ENCODE data around the gene SLC4A7.

The SLC4A7 gene

GRCh38 chr3:27326629-27327545 lies 157.3 kb downstream of the SLC4A7 start:
- Histone ChIP-seq H3K79me1 (ENCODE audit: low read length) (no peaks in the 10 kb centered on the region), H2BK12ac (ENCODE audit: low read length) (no peak overlapping the region), H3K36me3 (ENCODE audit: control insufficient read depth in 1 of 2, insufficient read depth in 2 of 2, low read length in 2 of 2) (no peaks in the 10 kb centered on the region), H2BK5ac (ENCODE audit: low read depth, low read length, poor library complexity) (no peak overlapping the region), H3K79me2 (ENCODE audit: control insufficient read depth, insufficient read depth, low read length, poor library complexity) (no peaks in the 10 kb centered on the region), H2BK120ac (ENCODE audit: insufficient read depth, low read length, poor library complexity) (no peak overlapping the region), H4K91ac (ENCODE audit: low read depth, low read length) (no peak overlapping the region), H3K23ac (ENCODE audit: low read length) (no peak overlapping the region), H3K4me2 (ENCODE audit: low read length) (no peak overlapping the region), H3K4ac (ENCODE audit: low read depth, low read length) (no peak overlapping the region), H3K14ac (ENCODE audit: low read length) (no peak overlapping the region), H4K12ac (ENCODE audit: low read depth, low read length) (no peak overlapping the region), H3K4me3 (ENCODE audit: low read depth, low read length) (no peak overlapping the region), H2AFZ (ENCODE audit: insufficient read depth, low read length, poor library complexity) (no peak overlapping the region), H3K27ac (ENCODE audit: low read depth, low read length) (no peak overlapping the region), H3K18ac (ENCODE audit: low read length) (no peak overlapping the region), H3K4me1 (ENCODE audit: control insufficient read depth in 1 of 2, insufficient read depth in 2 of 2, low read length in 2 of 2) (no peaks in the 10 kb centered on the region), H4K8ac (ENCODE audit: low read depth, low read length) (no peak overlapping the region), H2AK5ac (ENCODE audit: low read length) (no peak overlapping the region), H3K9me3 (ENCODE audit: insufficient read depth, low read depth, low read length) (no peaks in the 10 kb centered on the region), H3K27me3 (ENCODE audit: insufficient read depth, low read length) (no peaks in the 10 kb centered on the region), H3K9ac (ENCODE audit: low read length) (no peak overlapping the region)
- WGBS (ENCODE audit: extremely low coverage, insufficient coverage, insufficient read length), result no CpG with 5 or more reads among the region's 8 CpGs
- peak in 1 of 2 donors; percentile 31 for DNase-seq

- H3K4me1 ChIP-seq (ENCODE audit: control insufficient read depth in 1 of 2, insufficient read depth in 2 of 2, low read length in 2 of 2), result no peaks in the 10 kb centered on the region
- H3K27ac ChIP-seq (ENCODE audit: low read depth, low read length), result no peak overlapping the region
Observed at GRCh38 chr3:27326202-27326601, 158.0 kb downstream of the SLC4A7 start.

GRCh38 chr3:27325419-27325818 lies 158.8 kb downstream of the SLC4A7 start:
- H3K4ac ChIP-seq (ENCODE audit: low read depth, low read length), result no peak overlapping the region
- H3K27me3 ChIP-seq (ENCODE audit: insufficient read depth, low read length), result no peaks in the 10 kb centered on the region
- no peak overlapping the region for H3K4me3 ChIP-seq (ENCODE audit: low read depth, low read length)
- no peak overlapping the region for H3K18ac ChIP-seq (ENCODE audit: low read length)
- H3K36me3 ChIP-seq (ENCODE audit: control insufficient read depth in 1 of 2, insufficient read depth in 2 of 2, low read length in 2 of 2), result no peaks in the 10 kb centered on the region
- H2BK12ac ChIP-seq (ENCODE audit: low read length), result no peak overlapping the region
- no peak overlapping the region for H3K4me2 ChIP-seq (ENCODE audit: low read length)
- no peak overlapping the region for H2BK5ac ChIP-seq (ENCODE audit: low read depth, low read length, poor library complexity)
- no peaks in the 10 kb centered on the region for H3K4me1 ChIP-seq (ENCODE audit: control insufficient read depth in 1 of 2, insufficient read depth in 2 of 2, low read length in 2 of 2)
- H2AFZ ChIP-seq (ENCODE audit: insufficient read depth, low read length, poor library complexity), result no peak overlapping the region
- no peak overlapping the region for H4K12ac ChIP-seq (ENCODE audit: low read depth, low read length)
- no peak overlapping the region for H4K8ac ChIP-seq (ENCODE audit: low read depth, low read length)
- WGBS (ENCODE audit: extremely low coverage, insufficient coverage, insufficient read length), result no CpG with 5 or more reads among the region's 1 CpG
- no peak for DNase-seq
- no peak overlapping the region for H3K9ac ChIP-seq (ENCODE audit: low read length)
- H2BK120ac ChIP-seq (ENCODE audit: insufficient read depth, low read length, poor library complexity), result no peak overlapping the region
- H3K79me2 ChIP-seq (ENCODE audit: control insufficient read depth, insufficient read depth, low read length, poor library complexity), result no peaks in the 10 kb centered on the region
- H3K27ac ChIP-seq (ENCODE audit: low read depth, low read length), result no peak overlapping the region
- H3K9me3 ChIP-seq (ENCODE audit: insufficient read depth, low read depth, low read length), result no peaks in the 10 kb centered on the region
- H2AK5ac ChIP-seq (ENCODE audit: low read length), result no peak overlapping the region
- H3K23ac ChIP-seq (ENCODE audit: low read length), result no peak overlapping the region
- H4K91ac ChIP-seq (ENCODE audit: low read depth, low read length), result no peak overlapping the region
- no peak overlapping the region for H3K14ac ChIP-seq (ENCODE audit: low read length)
- no peaks in the 10 kb centered on the region for H3K79me1 ChIP-seq (ENCODE audit: low read length)

More at GRCh38 chr3:27326202-27326601, 158.0 kb downstream of the SLC4A7 start:
- Histone ChIP-seq H4K12ac (ENCODE audit: low read depth, low read length) (no peak overlapping the region), H2AK5ac (ENCODE audit: low read length) (no peak overlapping the region), H3K79me1 (ENCODE audit: low read length) (no peaks in the 10 kb centered on the region), H3K27me3 (ENCODE audit: insufficient read depth, low read length) (no peaks in the 10 kb centered on the region), H3K14ac (ENCODE audit: low read length) (no peak overlapping the region), H3K4me2 (ENCODE audit: low read length) (no peak overlapping the region), H2AFZ (ENCODE audit: insufficient read depth, low read length, poor library complexity) (no peak overlapping the region), H3K79me2 (ENCODE audit: control insufficient read depth, insufficient read depth, low read length, poor library complexity) (no peaks in the 10 kb centered on the region), H3K23ac (ENCODE audit: low read length) (no peak overlapping the region), H3K9me3 (ENCODE audit: insufficient read depth, low read depth, low read length) (no peaks in the 10 kb centered on the region), H3K4me3 (ENCODE audit: low read depth, low read length) (no peak overlapping the region), H3K36me3 (ENCODE audit: control insufficient read depth in 1 of 2, insufficient read depth in 2 of 2, low read length in 2 of 2) (no peaks in the 10 kb centered on the region), H3K4ac (ENCODE audit: low read depth, low read length) (no peak overlapping the region), H4K91ac (ENCODE audit: low read depth, low read length) (no peak overlapping the region), H3K9ac (ENCODE audit: low read length) (no peak overlapping the region), H4K8ac (ENCODE audit: low read depth, low read length) (no peak overlapping the region), H2BK12ac (ENCODE audit: low read length) (no peak overlapping the region), H2BK5ac (ENCODE audit: low read depth, low read length, poor library complexity) (no peak overlapping the region), H2BK120ac (ENCODE audit: insufficient read depth, low read length, poor library complexity) (no peak overlapping the region), H3K18ac (ENCODE audit: low read length) (no peak overlapping the region)
- DNase-seq, result peak in 1 of 2 donors; percentile 36
- WGBS (ENCODE audit: extremely low coverage, insufficient coverage, insufficient read length), result no CpG with 5 or more reads among the region's 1 CpG

- no peak overlapping the region for H2BK5ac ChIP-seq (ENCODE audit: low read depth, low read length, poor library complexity)
- H2AFZ ChIP-seq (ENCODE audit: insufficient read depth, low read length, poor library complexity), result no peak overlapping the region
- H3K9me3 ChIP-seq (ENCODE audit: insufficient read depth, low read depth, low read length), result no peaks in the 10 kb centered on the region
- H3K14ac ChIP-seq (ENCODE audit: low read length), result no peak overlapping the region
- no peak overlapping the region for H3K4ac ChIP-seq (ENCODE audit: low read depth, low read length)
- H2AK5ac ChIP-seq (ENCODE audit: low read length), result no peak overlapping the region
- H2BK120ac ChIP-seq (ENCODE audit: insufficient read depth, low read length, poor library complexity), result no peak overlapping the region
- WGBS (ENCODE audit: extremely low coverage, insufficient coverage, insufficient read length), result no CpG with 5 or more reads among the region's 2 CpGs
- H3K79me2 ChIP-seq (ENCODE audit: control insufficient read depth, insufficient read depth, low read length, poor library complexity), result no peaks in the 10 kb centered on the region
- no peaks in the 10 kb centered on the region for H3K79me1 ChIP-seq (ENCODE audit: low read length)
- no peak overlapping the region for H3K18ac ChIP-seq (ENCODE audit: low read length)
- no peak overlapping the region for H3K27ac ChIP-seq (ENCODE audit: low read depth, low read length)
- H3K9ac ChIP-seq (ENCODE audit: low read length), result no peak overlapping the region
- H2BK12ac ChIP-seq (ENCODE audit: low read length), result no peak overlapping the region
- DNase-seq, result no peak
- H4K8ac ChIP-seq (ENCODE audit: low read depth, low read length), result no peak overlapping the region
- no peaks in the 10 kb centered on the region for H3K27me3 ChIP-seq (ENCODE audit: insufficient read depth, low read length)
- H4K91ac ChIP-seq (ENCODE audit: low read depth, low read length), result no peak overlapping the region
- H3K36me3 ChIP-seq (ENCODE audit: control insufficient read depth in 1 of 2, insufficient read depth in 2 of 2, low read length in 2 of 2), result no peaks in the 10 kb centered on the region
- no peak overlapping the region for H3K4me2 ChIP-seq (ENCODE audit: low read length)
- H3K4me1 ChIP-seq (ENCODE audit: control insufficient read depth in 1 of 2, insufficient read depth in 2 of 2, low read length in 2 of 2), result no peaks in the 10 kb centered on the region
- H4K12ac ChIP-seq (ENCODE audit: low read depth, low read length), result no peak overlapping the region
- no peak overlapping the region for H3K23ac ChIP-seq (ENCODE audit: low read length)
- H3K4me3 ChIP-seq (ENCODE audit: low read depth, low read length), result no peak overlapping the region
Observed at GRCh38 chr3:27324686-27325085, 159.5 kb downstream of the SLC4A7 start.

Measured in trophoblast cell (in vitro differentiated cells and primary cell).